H1 (cell line): ENCODE measurements around the gene CACNB4. TPM values are rescaled to one million over a fixed set of nuclear protein-coding genes. Genes with fewer than 3 reads are reported as not detected.

Experiments used
- HDAC6 ChIP-seq: IDR thresholded peaks from one replicate; pipeline ENCODE4 v1.7.1; 2012; ENCODE audit warnings: low read depth, mild to moderate bottlenecking, inconsistent platforms, low read length, moderate library complexity
- RBBP5 ChIP-seq: IDR thresholded peaks from 2 replicates; pipeline ENCODE4 v1.7.1; 2012; ENCODE audit warnings: low read depth, mild to moderate bottlenecking, inconsistent platforms, low read length, moderate library complexity, borderline replicate concordance
- SUZ12 ChIP-seq: fragments of 200-600 bp; sonication (generic); IDR thresholded peaks from 2 replicates; pipeline ENCODE4 v1.6.1; 2012; ENCODE audit warnings: mild to moderate bottlenecking, inconsistent platforms, low read length, moderate library complexity, mixed read lengths
- polyA plus RNA-seq, 7 experiments: library from polyadenylated mRNA; depleted of rRNA in 3 of 7; stranded (reverse) in 5 of 7; unstranded in 2 of 7; fragments of >200 nt in 5 of 7; fragments of 200-250 nt in 2 of 7; gene quantifications; 1 replicate in 5 of 7; 2 replicates in 1 of 7; 4 replicates in 1 of 7; pipeline versions ENCODE4 v1.2.1 to v1.2.3, GENCODE V29; 2011 to 2013; ENCODE audit warnings: missing spikeins in 2 of 7, mixed read lengths in 2 of 7
- total RNA-seq: library from RNA; stranded (reverse); fragmentation: NEBNext Ultra II Directional; extraction: Animal tissue kit (Norgen Biotek cat#: 25700); gene quantifications from 2 replicates; pipeline ENCODE4 v1.2.1, GENCODE V29; 2021
- TF ChIP-seq, protein P1 (sequence below): fragments of 300-600 bp; sonication (generic); IDR thresholded peaks from 2 replicates; pipeline ENCODE4 v1.7.1; 2012; ENCODE audit warnings: low read length, moderate library complexity, mild to moderate bottlenecking, inconsistent platforms; ENCODE audit not compliant: insufficient replicate concordance
- TF ChIP-seq, protein P2 (sequence below): IDR thresholded peaks from 2 replicates; pipeline ENCODE4 v1.6.1; 2011; ENCODE audit warnings: low read depth, mild to moderate bottlenecking, low read length; ENCODE audit not compliant: insufficient read depth

The CACNB4 gene
- total and polyA plus RNA-seq, 2 of the 8 experiments (the other 6 are each of a cell fraction or from before 2014, with no cell fraction given), result 2.0 to 4.0 TPM

GRCh38 chr2:152078662-152079061, 20.2 kb downstream of the CACNB4 start (continued):
- TF ChIP-seq, protein P1, sequence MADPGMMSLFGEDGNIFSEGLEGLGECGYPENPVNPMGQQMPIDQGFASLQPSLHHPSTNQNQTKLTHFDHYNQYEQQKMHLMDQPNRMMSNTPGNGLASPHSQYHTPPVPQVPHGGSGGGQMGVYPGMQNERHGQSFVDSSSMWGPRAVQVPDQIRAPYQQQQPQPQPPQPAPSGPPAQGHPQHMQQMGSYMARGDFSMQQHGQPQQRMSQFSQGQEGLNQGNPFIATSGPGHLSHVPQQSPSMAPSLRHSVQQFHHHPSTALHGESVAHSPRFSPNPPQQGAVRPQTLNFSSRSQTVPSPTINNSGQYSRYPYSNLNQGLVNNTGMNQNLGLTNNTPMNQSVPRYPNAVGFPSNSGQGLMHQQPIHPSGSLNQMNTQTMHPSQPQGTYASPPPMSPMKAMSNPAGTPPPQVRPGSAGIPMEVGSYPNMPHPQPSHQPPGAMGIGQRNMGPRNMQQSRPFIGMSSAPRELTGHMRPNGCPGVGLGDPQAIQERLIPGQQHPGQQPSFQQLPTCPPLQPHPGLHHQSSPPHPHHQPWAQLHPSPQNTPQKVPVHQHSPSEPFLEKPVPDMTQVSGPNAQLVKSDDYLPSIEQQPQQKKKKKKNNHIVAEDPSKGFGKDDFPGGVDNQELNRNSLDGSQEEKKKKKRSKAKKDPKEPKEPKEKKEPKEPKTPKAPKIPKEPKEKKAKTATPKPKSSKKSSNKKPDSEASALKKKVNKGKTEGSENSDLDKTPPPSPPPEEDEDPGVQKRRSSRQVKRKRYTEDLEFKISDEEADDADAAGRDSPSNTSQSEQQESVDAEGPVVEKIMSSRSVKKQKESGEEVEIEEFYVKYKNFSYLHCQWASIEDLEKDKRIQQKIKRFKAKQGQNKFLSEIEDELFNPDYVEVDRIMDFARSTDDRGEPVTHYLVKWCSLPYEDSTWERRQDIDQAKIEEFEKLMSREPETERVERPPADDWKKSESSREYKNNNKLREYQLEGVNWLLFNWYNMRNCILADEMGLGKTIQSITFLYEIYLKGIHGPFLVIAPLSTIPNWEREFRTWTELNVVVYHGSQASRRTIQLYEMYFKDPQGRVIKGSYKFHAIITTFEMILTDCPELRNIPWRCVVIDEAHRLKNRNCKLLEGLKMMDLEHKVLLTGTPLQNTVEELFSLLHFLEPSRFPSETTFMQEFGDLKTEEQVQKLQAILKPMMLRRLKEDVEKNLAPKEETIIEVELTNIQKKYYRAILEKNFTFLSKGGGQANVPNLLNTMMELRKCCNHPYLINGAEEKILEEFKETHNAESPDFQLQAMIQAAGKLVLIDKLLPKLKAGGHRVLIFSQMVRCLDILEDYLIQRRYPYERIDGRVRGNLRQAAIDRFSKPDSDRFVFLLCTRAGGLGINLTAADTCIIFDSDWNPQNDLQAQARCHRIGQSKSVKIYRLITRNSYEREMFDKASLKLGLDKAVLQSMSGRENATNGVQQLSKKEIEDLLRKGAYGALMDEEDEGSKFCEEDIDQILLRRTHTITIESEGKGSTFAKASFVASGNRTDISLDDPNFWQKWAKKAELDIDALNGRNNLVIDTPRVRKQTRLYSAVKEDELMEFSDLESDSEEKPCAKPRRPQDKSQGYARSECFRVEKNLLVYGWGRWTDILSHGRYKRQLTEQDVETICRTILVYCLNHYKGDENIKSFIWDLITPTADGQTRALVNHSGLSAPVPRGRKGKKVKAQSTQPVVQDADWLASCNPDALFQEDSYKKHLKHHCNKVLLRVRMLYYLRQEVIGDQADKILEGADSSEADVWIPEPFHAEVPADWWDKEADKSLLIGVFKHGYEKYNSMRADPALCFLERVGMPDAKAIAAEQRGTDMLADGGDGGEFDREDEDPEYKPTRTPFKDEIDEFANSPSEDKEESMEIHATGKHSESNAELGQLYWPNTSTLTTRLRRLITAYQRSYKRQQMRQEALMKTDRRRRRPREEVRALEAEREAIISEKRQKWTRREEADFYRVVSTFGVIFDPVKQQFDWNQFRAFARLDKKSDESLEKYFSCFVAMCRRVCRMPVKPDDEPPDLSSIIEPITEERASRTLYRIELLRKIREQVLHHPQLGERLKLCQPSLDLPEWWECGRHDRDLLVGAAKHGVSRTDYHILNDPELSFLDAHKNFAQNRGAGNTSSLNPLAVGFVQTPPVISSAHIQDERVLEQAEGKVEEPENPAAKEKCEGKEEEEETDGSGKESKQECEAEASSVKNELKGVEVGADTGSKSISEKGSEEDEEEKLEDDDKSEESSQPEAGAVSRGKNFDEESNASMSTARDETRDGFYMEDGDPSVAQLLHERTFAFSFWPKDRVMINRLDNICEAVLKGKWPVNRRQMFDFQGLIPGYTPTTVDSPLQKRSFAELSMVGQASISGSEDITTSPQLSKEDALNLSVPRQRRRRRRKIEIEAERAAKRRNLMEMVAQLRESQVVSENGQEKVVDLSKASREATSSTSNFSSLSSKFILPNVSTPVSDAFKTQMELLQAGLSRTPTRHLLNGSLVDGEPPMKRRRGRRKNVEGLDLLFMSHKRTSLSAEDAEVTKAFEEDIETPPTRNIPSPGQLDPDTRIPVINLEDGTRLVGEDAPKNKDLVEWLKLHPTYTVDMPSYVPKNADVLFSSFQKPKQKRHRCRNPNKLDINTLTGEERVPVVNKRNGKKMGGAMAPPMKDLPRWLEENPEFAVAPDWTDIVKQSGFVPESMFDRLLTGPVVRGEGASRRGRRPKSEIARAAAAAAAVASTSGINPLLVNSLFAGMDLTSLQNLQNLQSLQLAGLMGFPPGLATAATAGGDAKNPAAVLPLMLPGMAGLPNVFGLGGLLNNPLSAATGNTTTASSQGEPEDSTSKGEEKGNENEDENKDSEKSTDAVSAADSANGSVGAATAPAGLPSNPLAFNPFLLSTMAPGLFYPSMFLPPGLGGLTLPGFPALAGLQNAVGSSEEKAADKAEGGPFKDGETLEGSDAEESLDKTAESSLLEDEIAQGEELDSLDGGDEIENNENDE, result no peak
- no peak for TF ChIP-seq HDAC6
- no peak for TF ChIP-seq RBBP5
- TF ChIP-seq, protein P2, sequence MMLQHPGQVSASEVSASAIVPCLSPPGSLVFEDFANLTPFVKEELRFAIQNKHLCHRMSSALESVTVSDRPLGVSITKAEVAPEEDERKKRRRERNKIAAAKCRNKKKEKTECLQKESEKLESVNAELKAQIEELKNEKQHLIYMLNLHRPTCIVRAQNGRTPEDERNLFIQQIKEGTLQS, result no peak
- no peak for TF ChIP-seq SUZ12
